Upper lobe of left lung (tissue), 6 donors: ENCODE data around the gene CCDC148. TPM values are rescaled to one million over a fixed set of nuclear protein-coding genes. Genes with fewer than 3 reads are reported as not detected.

Experiments used
- ATAC-seq, 2 donors: fragments of 200-7000 bp; cut with Tn5 transposase; one replicate each; pipeline ENCODE4 v1.9.1; 2022; ENCODE audit warnings: mild to moderate bottlenecking in 2 of 2, moderate library complexity in 2 of 2; ENCODE audit not compliant: low FRiP score in 2 of 2
- DNase-seq, 2 donors: peaks; one replicate each; pipeline ENCODE4 v3.0.0-alpha.2; 2019 to 2020
- H3K27ac ChIP-seq, 4 donors: fragments of 200-600 bp; sonication (generic); one replicate each; pipeline ENCODE4 v1.5.1; 2016 to 2019
- H3K27me3 ChIP-seq, 4 donors: fragments of 200-600 bp; sonication (generic); one replicate each; pipeline ENCODE4 v1.5.1; 2017 to 2019
- H3K36me3 ChIP-seq, 4 donors: fragments of 200-600 bp; sonication (generic); one replicate each; pipeline ENCODE4 v1.5.1; 2016 to 2019
- H3K4me1 ChIP-seq, 4 donors: fragments of 200-600 bp; sonication (generic); one replicate each; pipeline ENCODE4 v1.5.1; 2018 to 2019
- H3K4me3 ChIP-seq, 4 donors: fragments of 200-600 bp; sonication (generic); one replicate each; pipeline ENCODE4 v1.5.1; 2017 to 2019; ENCODE audit warnings: mild to moderate bottlenecking in 2 of 4, moderate library complexity in 1 of 4
- H3K9me3 ChIP-seq, 4 donors: fragments of 200-600 bp; sonication (generic); one replicate each; pipeline ENCODE4 v1.5.1; 2018 to 2019
- CTCF ChIP-seq, 6 experiments: fragments of 450-650 bp in 4 of 6; fragments of 200-600 bp in 2 of 6; sonication (generic) in 2 of 6; IDR thresholded peaks; one replicate each; pipeline ENCODE4 v1.5.1; 2016 to 2019; ENCODE audit warnings: antibody characterized with exemption in 6 of 6
- EP300 ChIP-seq, 4 donors: sonication (generic); formaldehyde crosslinking; IDR thresholded peaks; one replicate each; pipeline ENCODE4 v1.5.1; 2017; ENCODE audit warnings: antibody characterized with exemption in 4 of 4, control low read depth in 2 of 4
- POLR2A ChIP-seq, 4 donors: fragments of 450-650 bp; IDR thresholded peaks; one replicate each; pipeline ENCODE4 v1.5.1; 2016 to 2017; ENCODE audit warnings: antibody characterized with exemption in 4 of 4, mild to moderate bottlenecking in 2 of 4
- POLR2AphosphoS5 ChIP-seq, 2 donors: sonication (generic); formaldehyde crosslinking; IDR thresholded peaks; one replicate each; pipeline ENCODE4 v1.5.1; 2017; ENCODE audit warnings: antibody characterized with exemption in 2 of 2
- WGBS, 2 donors: methylation state at CpG; one replicate each; pipeline ENCODE4 v1.1.5; 2017 to 2018; 5-methylcytosine and 5-hydroxymethylcytosine counted together
- total RNA-seq, 6 donors: library from RNA; depleted of rRNA in 4 of 6; stranded (reverse); fragments of >200 nt in 4 of 6; gene quantifications; one replicate each; pipeline versions ENCODE4 v1.1.0 to v1.2.1, GENCODE V29; 2016 to 2021
- donor health status: DM: no; HTN: no; CAD: no; lungs with moderate emphysema.
- donor health status: DM: no; HTN: yes; CAD: no; lungs with severe emphysema.

CCDC148 gene
- total RNA-seq, 6 donors from 2014 or later = 0.69 to 4.2 (median 1.9) TPM

- H3K4me1 ChIP-seq = peaks cover 0 to 7% (median 3%) of the 10 kb centered on the region in 4 donors
- no peak overlapping the region for H3K4me3 ChIP-seq
- H3K9me3 ChIP-seq = no peaks in the 10 kb centered on the region
- 60 to 82% methylated on average over 2 of the region's 2 CpGs for WGBS, 2 donors
- TF ChIP-seq EP300 (IDR thresholded peaks at IDR 0.05) (no peak), POLR2AphosphoS5 (IDR thresholded peaks at IDR 0.05) (no peak), POLR2A (IDR thresholded peaks at IDR 0.05) (no peak), CTCF (IDR thresholded peaks at IDR 0.05) (no peak)
- no peaks in the 10 kb centered on the region for H3K36me3 ChIP-seq
- H3K27ac ChIP-seq = no peak overlapping the region
- DNase-seq (no peak), ATAC-seq (no peak)
- no peaks in the 10 kb centered on the region for H3K27me3 ChIP-seq
These were observed 256.5 kb downstream of the CCDC148 start for GRCh38 chr2:158199928-158200650.

GRCh38 chr2:158197940-158198339 is 258.6 kb downstream of the CCDC148 start:
- no peaks in the 10 kb centered on the region for H3K36me3 ChIP-seq
- no peaks in the 10 kb centered on the region for H3K27me3 ChIP-seq
- ATAC-seq (no peak), DNase-seq (peak in 1 of 2 donors; percentile 44)
- peaks cover 0 to 7% (median 3%) of the 10 kb centered on the region in 4 donors for H3K4me1 ChIP-seq
- TF ChIP-seq EP300 (IDR thresholded peaks at IDR 0.05) (no peak), POLR2A (IDR thresholded peaks at IDR 0.05) (no peak), POLR2AphosphoS5 (IDR thresholded peaks at IDR 0.05) (no peak), CTCF (IDR thresholded peaks at IDR 0.05) (no peak)
- no peak overlapping the region for H3K4me3 ChIP-seq
- WGBS, 2 donors = 45 to 46% methylated on average over 1 of the region's 1 CpG
- H3K27ac ChIP-seq = no peak overlapping the region
- H3K9me3 ChIP-seq = no peaks in the 10 kb centered on the region

- WGBS, 2 donors = 95 to 98% methylated on average over 2 of the region's 2 CpGs
- Histone ChIP-seq H3K4me3 (no peak overlapping the region), H3K27ac (no peak overlapping the region), H3K9me3 (no peaks in the 10 kb centered on the region), H3K36me3 (no peaks in the 10 kb centered on the region), H3K4me1 (peaks cover 5 to 21% (median 12%) of the 10 kb centered on the region in 4 donors), H3K27me3 (no peaks in the 10 kb centered on the region)
- ATAC-seq (no peak), DNase-seq (no peak)
- TF ChIP-seq POLR2AphosphoS5 (IDR thresholded peaks at IDR 0.05) = no peak
- TF ChIP-seq POLR2A (IDR thresholded peaks at IDR 0.05) = no peak
- TF ChIP-seq EP300 (IDR thresholded peaks at IDR 0.05) = no peak
- no peak for TF ChIP-seq CTCF (IDR thresholded peaks at IDR 0.05)
These were observed 262.3 kb downstream of the CCDC148 start for GRCh38 chr2:158194229-158194628.

- Histone ChIP-seq H3K27ac (peak overlapping the region in 1 of 4 donors; percentile 73), H3K9me3 (no peaks in the 10 kb centered on the region), H3K4me1 (peaks cover 8 to 21% (median 12%) of the 10 kb centered on the region in 4 donors), H3K27me3 (no peaks in the 10 kb centered on the region), H3K4me3 (no peak overlapping the region), H3K36me3 (no peaks in the 10 kb centered on the region)
- 88 to 90% methylated on average over 2 of the region's 2 CpGs for WGBS, 2 donors
- DNase-seq (no peak), ATAC-seq (no peak)
- TF ChIP-seq POLR2A (IDR thresholded peaks at IDR 0.05) (no peak), CTCF (IDR thresholded peaks at IDR 0.05) (no peak), EP300 (IDR thresholded peaks at IDR 0.05) (no peak), POLR2AphosphoS5 (IDR thresholded peaks at IDR 0.05) (no peak)
These were observed 263.8 kb downstream of the CCDC148 start for GRCh38 chr2:158192515-158193443.
